GM12873 (cell line): ENCODE measurements around the gene ZNF697.

Experiments used
- CTCF ChIP-seq: IDR thresholded peaks from 2 replicates; pipeline ENCODE4 v1.5.1; 2012; ENCODE audit warnings: low read depth, mild to moderate bottlenecking, moderate library complexity, low read length, control low read depth; ENCODE audit not compliant: insufficient read depth; ENCODE audit errors: missing control alignments

Gene ZNF697

GRCh38 chr1:119600976-119601375, 47.1 kb downstream of the ZNF697 start:
- TF ChIP-seq CTCF, result no peak

GRCh38 chr1:119600561-119600960, 47.5 kb downstream of the ZNF697 start:
- no peak for TF ChIP-seq CTCF

- TF ChIP-seq CTCF, result no peak
Measured at GRCh38 chr1:119595606-119596005, 52.5 kb downstream of the ZNF697 start.

DNA sequence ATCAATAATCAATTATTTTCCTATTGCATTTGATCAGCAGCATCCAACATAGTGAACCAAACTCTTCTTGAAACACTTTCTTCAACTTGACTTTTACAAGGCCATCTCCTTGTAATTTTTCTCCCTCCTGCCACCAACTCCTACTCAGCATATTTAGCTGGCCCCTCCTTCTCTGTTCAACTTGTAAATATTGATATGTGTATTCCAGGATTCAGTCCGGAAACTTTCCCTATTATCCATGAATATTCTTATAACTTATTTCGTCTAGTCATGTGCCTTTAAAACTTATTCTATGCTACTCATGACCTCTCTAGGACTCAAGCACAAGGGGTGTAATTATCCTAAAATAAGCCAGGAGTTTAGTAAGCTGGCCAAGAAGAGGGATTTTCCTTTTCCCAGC, 52.9 kb downstream of the ZNF697 start:
- TF ChIP-seq CTCF, result no peak

GRCh38 chr1:119594376-119594775, 53.7 kb downstream of the ZNF697 start:
- no peak for TF ChIP-seq CTCF

GRCh38 chr1:119593805-119594204, 54.3 kb downstream of the ZNF697 start:
- no peak for TF ChIP-seq CTCF

- TF ChIP-seq CTCF, result no peak
Measured at GRCh38 chr1:119590393-119590792, 57.7 kb downstream of the ZNF697 start.
